Astrocyte (in vitro differentiated cells and primary cell): ENCODE results near the gene ATP5F1D. TPM values are rescaled to one million over a fixed set of nuclear protein-coding genes. Genes with fewer than 3 reads are reported as not detected.
A peak's percentile ranks its signal among the peaks of the same experiment; 100 is the strongest.
"Not testable (repeated sequence)": the region's sequence is repeated elsewhere in the genome, so short reads cannot be mapped to it uniquely, and the experiment has no call there.

ENCODE experiments used
- DNase-seq: peaks from one replicate; pipeline ENCODE4 v3.0.0-alpha.2; 2010; ENCODE audit warnings: low read depth
- FAIRE-seq: peaks from 2 replicates; lab custom pipeline; 2011; peaks lifted over from hg19 to GRCh38; lab: Jason Lieb, UNC
- H2AFZ ChIP-seq: 2 replicates; pipeline ENCODE4 v1.6.0; 2012; ENCODE audit warnings: low read depth, low read length, inconsistent platforms
- H3K27ac ChIP-seq: 2 replicates; pipeline ENCODE4 v1.5.1; 2011; ENCODE audit warnings: low read depth, low read length, inconsistent platforms
- H3K27me3 ChIP-seq: 2 replicates; pipeline ENCODE4 v1.6.0; 2011; ENCODE audit warnings: low read length, inconsistent platforms; ENCODE audit not compliant: insufficient read depth
- H3K36me3 ChIP-seq: 2 replicates; pipeline ENCODE4 v1.5.1; 2011; ENCODE audit warnings: low read length, inconsistent platforms; ENCODE audit not compliant: insufficient read depth
- H3K4me1 ChIP-seq: 2 replicates; pipeline ENCODE4 v1.5.1; 2011; ENCODE audit warnings: low read length, inconsistent platforms; ENCODE audit not compliant: insufficient read depth
- H3K4me2 ChIP-seq: 2 replicates; pipeline ENCODE4 v1.6.0; 2012; ENCODE audit warnings: low read length, inconsistent platforms
- H3K4me3 ChIP-seq: 2 replicates; pipeline ENCODE4 v1.5.1; 2011; ENCODE audit warnings: low read depth, mild to moderate bottlenecking, low read length, inconsistent platforms; ENCODE audit not compliant: insufficient read depth
- H3K79me2 ChIP-seq: 2 replicates; pipeline ENCODE4 v1.6.0; 2012; ENCODE audit warnings: mild to moderate bottlenecking, low read length, inconsistent platforms; ENCODE audit not compliant: insufficient read depth
- H3K9ac ChIP-seq: 2 replicates; pipeline ENCODE4 v1.6.0; 2012; ENCODE audit warnings: mild to moderate bottlenecking, low read length, inconsistent platforms
- H3K9me3 ChIP-seq: 2 replicates; pipeline ENCODE4 v1.5.1; 2012; ENCODE audit warnings: low read depth, mild to moderate bottlenecking, low read length, inconsistent platforms; ENCODE audit not compliant: insufficient read depth
- H4K20me1 ChIP-seq: 2 replicates; pipeline ENCODE4 v1.6.0; 2012; ENCODE audit warnings: low read length, inconsistent platforms; ENCODE audit not compliant: insufficient read depth
- H3K27ac Mint-ChIP-seq: one replicate; pipeline ENCODE4 v1.8.0; 2021; ENCODE audit warnings: mild to moderate bottlenecking, mixed read lengths; ENCODE audit not compliant: unreplicated experiment
- H3K27me3 Mint-ChIP-seq: one replicate; pipeline ENCODE4 v1.8.0; 2021; ENCODE audit warnings: low read depth, mixed read lengths; ENCODE audit not compliant: unreplicated experiment
- H3K36me3 Mint-ChIP-seq: one replicate; pipeline ENCODE4 v1.8.0; 2021; ENCODE audit warnings: low read depth, mixed read lengths; ENCODE audit not compliant: unreplicated experiment
- H3K4me1 Mint-ChIP-seq: one replicate; pipeline ENCODE4 v1.8.0; 2021; ENCODE audit warnings: low read depth, mixed read lengths; ENCODE audit not compliant: unreplicated experiment
- H3K4me3 Mint-ChIP-seq: one replicate; pipeline ENCODE4 v1.8.0; 2021; ENCODE audit warnings: mild to moderate bottlenecking, moderate library complexity, mixed read lengths; ENCODE audit not compliant: unreplicated experiment
- H3K9me3 Mint-ChIP-seq: one replicate; pipeline ENCODE4 v1.8.0; 2021; ENCODE audit warnings: mild to moderate bottlenecking, mixed read lengths; ENCODE audit not compliant: unreplicated experiment
- EZH2 ChIP-seq: IDR thresholded peaks from 2 replicates; pipeline ENCODE4 v1.6.1; 2012; ENCODE audit warnings: mild to moderate bottlenecking, low read length, inconsistent platforms; ENCODE audit not compliant: insufficient read depth
- total RNA-seq: library from RNA; stranded (reverse); gene quantifications from 2 replicates; pipeline ENCODE4 v1.2.1, GENCODE V29; 2021
- TF ChIP-seq, protein P1 (sequence below): IDR thresholded peaks from 2 replicates; pipeline ENCODE4 v1.5.1; 2011; ENCODE audit warnings: low read depth, mild to moderate bottlenecking, inconsistent platforms, low read length, moderate library complexity; ENCODE audit not compliant: insufficient read depth

The ATP5F1D gene
- total RNA-seq, 1 donor from 2014 or later: 154 TPM

GRCh38 chr19:1245494-1246264 lies 4.1 kb downstream of the ATP5F1D start:
- FAIRE-seq (no peak), DNase-seq (no peak)
- Histone ChIP-seq H3K27ac (no peak overlapping the region), H3K4me3 (no peak overlapping the region), H3K36me3 (no peaks in the 10 kb centered on the region), H3K4me1 (peaks cover 40% of the 10 kb centered on the region), H4K20me1 (peaks cover 27% of the 10 kb centered on the region), H3K79me2 (peaks cover 50% of the 10 kb centered on the region), H2AFZ (no peak overlapping the region), H3K9me3 (no peaks in the 10 kb centered on the region), H3K4me2 (no peak overlapping the region), H3K9ac (no peak overlapping the region), H3K27me3 (no peaks in the 10 kb centered on the region)
- H3K27ac Mint-ChIP-seq: no peak overlapping the region
- H3K9me3 Mint-ChIP-seq: no peaks in the 10 kb centered on the region
- H3K27me3 Mint-ChIP-seq: no peaks in the 10 kb centered on the region
- H3K4me3 Mint-ChIP-seq: no peak overlapping the region
- H3K36me3 Mint-ChIP-seq: no peaks in the 10 kb centered on the region
- H3K4me1 Mint-ChIP-seq: peaks cover 4% of the 10 kb centered on the region
- TF ChIP-seq, protein P1, sequence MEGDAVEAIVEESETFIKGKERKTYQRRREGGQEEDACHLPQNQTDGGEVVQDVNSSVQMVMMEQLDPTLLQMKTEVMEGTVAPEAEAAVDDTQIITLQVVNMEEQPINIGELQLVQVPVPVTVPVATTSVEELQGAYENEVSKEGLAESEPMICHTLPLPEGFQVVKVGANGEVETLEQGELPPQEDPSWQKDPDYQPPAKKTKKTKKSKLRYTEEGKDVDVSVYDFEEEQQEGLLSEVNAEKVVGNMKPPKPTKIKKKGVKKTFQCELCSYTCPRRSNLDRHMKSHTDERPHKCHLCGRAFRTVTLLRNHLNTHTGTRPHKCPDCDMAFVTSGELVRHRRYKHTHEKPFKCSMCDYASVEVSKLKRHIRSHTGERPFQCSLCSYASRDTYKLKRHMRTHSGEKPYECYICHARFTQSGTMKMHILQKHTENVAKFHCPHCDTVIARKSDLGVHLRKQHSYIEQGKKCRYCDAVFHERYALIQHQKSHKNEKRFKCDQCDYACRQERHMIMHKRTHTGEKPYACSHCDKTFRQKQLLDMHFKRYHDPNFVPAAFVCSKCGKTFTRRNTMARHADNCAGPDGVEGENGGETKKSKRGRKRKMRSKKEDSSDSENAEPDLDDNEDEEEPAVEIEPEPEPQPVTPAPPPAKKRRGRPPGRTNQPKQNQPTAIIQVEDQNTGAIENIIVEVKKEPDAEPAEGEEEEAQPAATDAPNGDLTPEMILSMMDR: no peak
- no peak for TF ChIP-seq EZH2

DNA sequence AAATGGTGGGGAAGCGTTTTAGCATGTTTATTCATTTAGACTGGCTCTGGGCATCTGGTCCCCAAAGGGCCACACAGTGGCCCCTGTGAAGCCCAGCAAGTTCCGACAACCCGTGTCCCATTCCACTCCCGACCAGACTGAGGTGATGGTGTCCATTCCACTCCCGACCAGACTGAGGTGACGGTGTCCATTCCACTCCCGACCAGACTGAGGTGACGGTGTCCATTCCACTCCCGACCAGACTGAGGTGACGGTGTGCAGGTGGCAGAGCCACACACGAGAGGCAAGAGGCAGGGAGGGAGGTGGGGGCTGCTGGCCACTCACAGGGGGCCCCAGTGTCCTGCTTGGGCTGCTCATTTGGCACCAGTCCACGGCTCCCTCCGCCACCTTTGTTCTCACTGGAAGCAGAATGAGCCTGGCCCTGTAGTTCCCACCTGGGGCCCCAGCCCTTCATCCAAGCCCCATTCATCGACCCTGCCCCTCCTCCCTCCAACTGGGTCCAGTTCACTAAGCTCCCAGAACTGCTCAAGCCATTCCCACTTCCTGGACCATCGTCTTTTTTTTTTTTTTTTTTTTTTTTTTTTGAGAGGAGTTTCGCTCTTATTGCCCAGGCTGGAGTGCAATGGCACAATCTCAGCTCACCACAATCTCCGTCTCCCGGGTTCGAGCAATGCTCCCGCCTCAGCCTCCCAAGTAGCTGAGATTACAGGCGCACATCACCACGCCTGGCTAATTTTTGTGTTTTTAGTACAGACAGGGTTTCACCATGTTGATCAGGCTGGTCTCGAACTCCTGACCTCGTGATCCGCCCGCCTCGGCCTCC lies 4.9 kb downstream of the ATP5F1D start:
- not testable (repeated sequence) for H3K9me3 ChIP-seq, H3K36me3 Mint-ChIP-seq, H3K36me3 ChIP-seq, FAIRE-seq, H3K9me3 Mint-ChIP-seq, H3K27ac ChIP-seq, H3K27me3 ChIP-seq, H3K4me1 Mint-ChIP-seq, H3K4me3 ChIP-seq, H3K27me3 Mint-ChIP-seq, H3K4me2 ChIP-seq, DNase-seq, H2AFZ ChIP-seq, H3K9ac ChIP-seq
- Histone ChIP-seq H3K79me2 (peaks cover 58% of the 10 kb centered on the region), H3K4me1 (peaks cover 33% of the 10 kb centered on the region), H4K20me1 (peaks cover 34% of the 10 kb centered on the region)
- Mint-ChIP-seq H3K27ac (peak overlapping the region; percentile 53), H3K4me3 (peak overlapping the region; percentile 50)

DNA sequence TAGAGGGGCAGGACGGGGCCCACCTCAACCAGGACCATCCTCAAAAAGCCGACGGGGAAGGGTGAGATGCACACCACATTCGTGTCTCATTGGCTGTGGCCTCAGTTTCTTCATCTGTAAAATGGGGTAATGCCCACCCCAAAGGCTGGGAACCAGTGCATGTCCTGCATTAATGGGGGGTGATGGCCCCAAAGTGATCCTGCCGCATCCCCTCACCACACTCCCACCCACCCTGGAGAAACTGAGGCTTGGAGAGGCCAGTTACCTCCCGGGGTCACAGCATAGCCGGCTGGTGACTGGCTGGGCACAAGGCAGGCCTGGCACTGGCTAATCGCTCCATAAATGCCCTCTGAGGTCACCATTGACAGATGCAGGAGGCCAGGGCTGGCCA lies 6.2 kb downstream of the ATP5F1D start:
- Histone ChIP-seq H3K4me1 (peaks cover 32% of the 10 kb centered on the region), H3K9me3 (no peaks in the 10 kb centered on the region), H3K79me2 (peaks cover 59% of the 10 kb centered on the region), H4K20me1 (peaks cover 35% of the 10 kb centered on the region), H3K27me3 (no peaks in the 10 kb centered on the region), H3K4me2 (peak overlapping the region; percentile 84), H2AFZ (no peak overlapping the region), H3K36me3 (peaks cover 2% of the 10 kb centered on the region), H3K9ac (peak overlapping the region; percentile 93), H3K27ac (peak overlapping the region; percentile 95), H3K4me3 (no peak overlapping the region)
- TF ChIP-seq, protein P1: no peak
- no peak for TF ChIP-seq EZH2
- Mint-ChIP-seq H3K27me3 (no peaks in the 10 kb centered on the region), H3K36me3 (peaks cover 2% of the 10 kb centered on the region), H3K27ac (no peak overlapping the region), H3K4me1 (peaks cover 2% of the 10 kb centered on the region), H3K4me3 (no peak overlapping the region), H3K9me3 (no peaks in the 10 kb centered on the region)
- FAIRE-seq: no peak
- DNase-seq: no peak
